ENCODE data around the gene POLRMT.

DNA sequence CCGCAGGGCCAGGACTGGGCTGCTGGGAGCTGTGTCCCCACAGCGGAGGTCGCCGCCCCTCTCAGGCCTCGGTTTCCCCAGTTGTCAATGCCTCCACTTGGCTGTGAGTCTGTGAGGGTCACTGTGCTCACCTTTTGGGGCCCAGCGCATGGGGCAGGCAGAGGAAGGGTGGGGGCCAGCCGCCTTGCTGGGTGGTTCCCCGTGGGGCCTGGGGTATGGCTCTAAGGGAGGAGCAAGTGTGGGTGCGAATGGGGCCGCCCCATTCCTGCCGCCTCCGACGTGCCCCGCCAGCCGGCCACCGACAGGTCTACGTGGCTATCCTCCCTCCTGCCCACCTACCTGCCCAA, 5.5 kb upstream of the POLRMT start:
- TF ChIP-seq, protein P1, sequence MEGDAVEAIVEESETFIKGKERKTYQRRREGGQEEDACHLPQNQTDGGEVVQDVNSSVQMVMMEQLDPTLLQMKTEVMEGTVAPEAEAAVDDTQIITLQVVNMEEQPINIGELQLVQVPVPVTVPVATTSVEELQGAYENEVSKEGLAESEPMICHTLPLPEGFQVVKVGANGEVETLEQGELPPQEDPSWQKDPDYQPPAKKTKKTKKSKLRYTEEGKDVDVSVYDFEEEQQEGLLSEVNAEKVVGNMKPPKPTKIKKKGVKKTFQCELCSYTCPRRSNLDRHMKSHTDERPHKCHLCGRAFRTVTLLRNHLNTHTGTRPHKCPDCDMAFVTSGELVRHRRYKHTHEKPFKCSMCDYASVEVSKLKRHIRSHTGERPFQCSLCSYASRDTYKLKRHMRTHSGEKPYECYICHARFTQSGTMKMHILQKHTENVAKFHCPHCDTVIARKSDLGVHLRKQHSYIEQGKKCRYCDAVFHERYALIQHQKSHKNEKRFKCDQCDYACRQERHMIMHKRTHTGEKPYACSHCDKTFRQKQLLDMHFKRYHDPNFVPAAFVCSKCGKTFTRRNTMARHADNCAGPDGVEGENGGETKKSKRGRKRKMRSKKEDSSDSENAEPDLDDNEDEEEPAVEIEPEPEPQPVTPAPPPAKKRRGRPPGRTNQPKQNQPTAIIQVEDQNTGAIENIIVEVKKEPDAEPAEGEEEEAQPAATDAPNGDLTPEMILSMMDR (IDR thresholded peaks at IDR 0.05; ENCODE audit: insufficient read depth, low read depth, low read length): no peak
- no peak for TF ChIP-seq EZH2 (IDR thresholded peaks at IDR 0.05; ENCODE audit: insufficient read depth, low read length)

Data from astrocyte (in vitro differentiated cells and primary cell).